IMR-90 (cell line): ENCODE results near the gene GSTA1.
"Not testable (repeated sequence)": the region's sequence is repeated elsewhere in the genome, so short reads cannot be mapped to it uniquely, and the experiment has no call there.

Source experiments
- BHLHE40 ChIP-seq: fragments of 150-350 bp; IDR thresholded peaks from 2 replicates; pipeline ENCODE4 v1.6.1; 2016; ENCODE audit warnings: mild to moderate bottlenecking, low read depth, low read length
- CEBPB ChIP-seq: IDR thresholded peaks from 2 replicates; pipeline ENCODE4 v1.6.1; 2012; ENCODE audit warnings: low read depth, low read length, improper control_type of control experiment
- CHD1 ChIP-seq: IDR thresholded peaks from 2 replicates; pipeline ENCODE4 v1.6.1; 2012; ENCODE audit warnings: low read depth, low read length, improper control_type of control experiment
- CTCF ChIP-seq: conservative IDR thresholded peaks from 2 replicates; pipeline ENCODE4 v1.5.1; 2012; ENCODE audit warnings: mild to moderate bottlenecking, low read depth, low read length, improper control_type of control experiment
- ELK1 ChIP-seq: fragments of 150-350 bp; IDR thresholded peaks from 2 replicates; pipeline ENCODE4 v1.6.1; 2016; ENCODE audit warnings: low read depth, mild to moderate bottlenecking, low read length, moderate library complexity, borderline replicate concordance
- FOS ChIP-seq: fragments of 150-350 bp; IDR thresholded peaks from 2 replicates; pipeline ENCODE4 v1.6.1; 2016; ENCODE audit warnings: low read depth, low read length
- MAFK ChIP-seq: IDR thresholded peaks from 2 replicates; pipeline ENCODE4 v1.6.1; 2012; ENCODE audit warnings: low read depth, low read length, improper control_type of control experiment
- POLR2A ChIP-seq: IDR thresholded peaks from 2 replicates; pipeline ENCODE4 v1.6.1; 2012; ENCODE audit warnings: mild to moderate bottlenecking, low read depth, low read length
- RCOR1 ChIP-seq: IDR thresholded peaks from 2 replicates; pipeline ENCODE4 v1.6.1; 2012; ENCODE audit warnings: mild to moderate bottlenecking, low read length, improper control_type of control experiment; ENCODE audit not compliant: insufficient replicate concordance
- RFX5 ChIP-seq: IDR thresholded peaks from 2 replicates; pipeline ENCODE4 v1.8.0; 2012; ENCODE audit warnings: low read depth, mild to moderate bottlenecking, low read length, moderate library complexity
- SMC3 ChIP-seq: fragments of 150-350 bp; IDR thresholded peaks from 2 replicates; pipeline ENCODE4 v1.6.1; 2016; ENCODE audit warnings: low read depth, mild to moderate bottlenecking, antibody characterized with exemption, low read length, moderate library complexity
- USF2 ChIP-seq: fragments of 150-350 bp; IDR thresholded peaks from 2 replicates; pipeline ENCODE4 v1.6.1; 2017; ENCODE audit warnings: mild to moderate bottlenecking, antibody characterized with exemption, low read length, low read depth

- TF ChIP-seq POLR2A, RFX5, CTCF, RCOR1, USF2, SMC3, BHLHE40, MAFK, ELK1, FOS, CHD1, CEBPB: not testable (repeated sequence)
These were observed 9.2 kb downstream of the GSTA1 start for GRCh38 chr6:52794366-52794765.
